ENCODE results near the gene RASSF5. TPM values are rescaled to one million over a fixed set of nuclear protein-coding genes. Genes with fewer than 3 reads are reported as not detected.

Gene RASSF5
- total RNA-seq, 1 experiment from 2014 or later: 27.2 TPM

DNA sequence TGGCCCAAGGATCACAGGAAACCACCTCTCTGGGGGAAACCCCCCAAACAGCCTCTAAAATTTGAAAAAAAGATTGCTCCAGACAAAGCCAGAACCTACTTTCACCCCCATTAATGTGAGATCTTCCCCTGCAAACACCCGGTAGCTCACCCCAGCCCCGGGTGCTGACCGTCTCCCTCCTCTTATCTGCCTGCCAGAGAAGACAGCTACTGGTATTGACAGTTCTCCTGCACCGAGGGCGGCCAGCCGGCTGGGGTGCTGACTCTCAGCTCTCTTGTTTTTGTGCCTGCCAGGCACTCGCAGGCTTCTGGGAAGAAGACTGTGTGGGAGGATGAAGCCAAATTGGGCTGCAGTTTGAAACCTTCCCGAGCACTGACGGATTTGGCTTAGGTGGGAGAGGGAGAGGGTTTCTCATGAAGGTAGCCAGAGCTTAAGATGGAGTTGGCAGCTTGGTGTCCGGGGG is 48.2 kb downstream of the RASSF5 start:
- Histone ChIP-seq H3K4me3 (ENCODE audit: low read length) (no peak overlapping the region), H3K27ac (ENCODE audit: low read length) (no peak overlapping the region), H3K9me3 (ENCODE audit: low read length) (no peaks in the 10 kb centered on the region), H3K27me3 (ENCODE audit: low read length) (no peaks in the 10 kb centered on the region), H3K4me2 (ENCODE audit: low read depth, low read length, poor library complexity, severe bottlenecking) (no peak overlapping the region), H2AFZ (ENCODE audit: low read length) (no peak overlapping the region), H3K9me2 (replicated peaks; ENCODE audit: insufficient read depth, low read length) (no peaks in the 10 kb centered on the region), H4K20me1 (ENCODE audit: insufficient read depth, low read depth, low read length) (no peaks in the 10 kb centered on the region), H3K36me3 (ENCODE audit: insufficient read depth, low read length) (no peaks in the 10 kb centered on the region), H3K9ac (ENCODE audit: low read length) (no peak overlapping the region), H3K4me1 (ENCODE audit: low read length) (peaks cover 35% of the 10 kb centered on the region), H3K79me2 (ENCODE audit: low read length) (peaks cover 31% of the 10 kb centered on the region)
- no peak for DNase-seq

GRCh38 chr1:206556047-206556749 is 48.9 kb downstream of the RASSF5 start:
- peaks cover 36% of the 10 kb centered on the region for H3K4me1 ChIP-seq (ENCODE audit: low read length)
- peak overlapping the region; percentile 86 for H3K4me2 ChIP-seq (ENCODE audit: low read depth, low read length, poor library complexity, severe bottlenecking)
- DNase-seq: no peak
- H3K36me3 ChIP-seq (ENCODE audit: insufficient read depth, low read length): 0 out of 2 replicates have a peak, but pooled peaks cover 4% of the 10 kb centered on the region
- H3K27ac ChIP-seq (ENCODE audit: low read length): no peak overlapping the region
- H3K4me3 ChIP-seq (ENCODE audit: low read length): peak overlapping the region; percentile 85
- peaks cover 38% of the 10 kb centered on the region for H3K79me2 ChIP-seq (ENCODE audit: low read length)
- H3K9ac ChIP-seq (ENCODE audit: low read length): peak overlapping the region; percentile 89
- no peaks in the 10 kb centered on the region for H4K20me1 ChIP-seq (ENCODE audit: insufficient read depth, low read depth, low read length)
- no peaks in the 10 kb centered on the region for H3K9me3 ChIP-seq (ENCODE audit: low read length)
- no peak overlapping the region for H2AFZ ChIP-seq (ENCODE audit: low read length)
- no peaks in the 10 kb centered on the region for H3K9me2 ChIP-seq (replicated peaks; ENCODE audit: insufficient read depth, low read length)
- H3K27me3 ChIP-seq (ENCODE audit: low read length): no peaks in the 10 kb centered on the region

DNA sequence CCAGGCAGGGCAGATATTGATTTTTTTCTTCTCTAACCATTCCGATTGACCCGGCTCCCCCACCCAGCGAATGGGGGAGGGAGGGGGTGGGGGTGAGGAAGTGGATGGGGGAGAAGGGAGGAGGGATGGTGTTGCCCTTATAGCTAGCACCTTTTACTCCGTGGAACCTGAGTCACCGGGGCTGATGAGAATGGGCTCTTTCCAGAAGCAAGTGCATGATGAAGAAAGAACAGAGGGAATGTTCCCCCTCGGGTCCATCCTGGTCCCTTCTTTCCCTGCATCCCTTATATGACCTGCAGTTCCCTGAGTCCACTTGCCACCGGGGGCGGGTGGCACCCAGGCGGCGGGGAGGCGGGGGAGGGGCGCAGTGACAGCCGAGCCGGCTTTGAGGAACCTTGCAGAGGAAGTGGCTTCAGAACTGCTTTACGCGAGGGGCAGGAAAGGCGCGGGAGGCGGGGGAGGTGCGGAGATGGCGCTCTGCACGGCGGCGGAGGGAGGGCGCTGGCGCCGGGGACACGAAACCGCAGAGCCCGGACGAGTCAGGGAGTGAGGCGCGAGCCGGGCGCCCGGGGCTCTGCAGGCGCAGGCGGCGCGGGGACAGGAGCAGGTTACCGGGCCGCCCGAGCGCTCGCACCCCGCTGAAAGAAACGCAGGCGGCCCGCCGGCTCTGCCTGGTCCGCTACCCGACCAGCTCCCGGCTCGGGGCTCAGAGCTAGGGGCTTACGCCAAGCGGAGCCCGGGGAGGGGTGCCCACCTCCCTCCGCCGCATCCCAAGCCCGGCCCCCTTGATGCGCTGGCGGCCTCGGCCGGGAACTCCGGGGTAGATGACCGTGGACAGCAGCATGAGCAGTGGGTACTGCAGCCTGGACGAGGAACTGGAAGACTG is 49.7 kb downstream of the RASSF5 start:
- peaks cover 36% of the 10 kb centered on the region for H3K4me1 ChIP-seq (ENCODE audit: low read length)
- H3K79me2 ChIP-seq (ENCODE audit: low read length): peaks cover 40% of the 10 kb centered on the region
- H4K20me1 ChIP-seq (ENCODE audit: insufficient read depth, low read depth, low read length): no peaks in the 10 kb centered on the region
- H3K9me3 ChIP-seq (ENCODE audit: low read length): no peaks in the 10 kb centered on the region
- no peaks in the 10 kb centered on the region for H3K27me3 ChIP-seq (ENCODE audit: low read length)
- H3K9me2 ChIP-seq (replicated peaks; ENCODE audit: insufficient read depth, low read length): no peaks in the 10 kb centered on the region
- DNase-seq: peak; percentile 94
- peak overlapping the region; percentile 89 for H3K9ac ChIP-seq (ENCODE audit: low read length)
- peak overlapping the region; percentile 55; the same call in 1 of the 2 replicates for H2AFZ ChIP-seq (ENCODE audit: low read length)
- peak overlapping the region; percentile 85 for H3K4me3 ChIP-seq (ENCODE audit: low read length)
- peak overlapping the region; percentile 86 for H3K4me2 ChIP-seq (ENCODE audit: low read depth, low read length, poor library complexity, severe bottlenecking)
- 0 out of 2 replicates have a peak, but pooled peaks cover 8% of the 10 kb centered on the region for H3K36me3 ChIP-seq (ENCODE audit: insufficient read depth, low read length)
- H3K27ac ChIP-seq (ENCODE audit: low read length): peak overlapping the region; percentile 74

DNA sequence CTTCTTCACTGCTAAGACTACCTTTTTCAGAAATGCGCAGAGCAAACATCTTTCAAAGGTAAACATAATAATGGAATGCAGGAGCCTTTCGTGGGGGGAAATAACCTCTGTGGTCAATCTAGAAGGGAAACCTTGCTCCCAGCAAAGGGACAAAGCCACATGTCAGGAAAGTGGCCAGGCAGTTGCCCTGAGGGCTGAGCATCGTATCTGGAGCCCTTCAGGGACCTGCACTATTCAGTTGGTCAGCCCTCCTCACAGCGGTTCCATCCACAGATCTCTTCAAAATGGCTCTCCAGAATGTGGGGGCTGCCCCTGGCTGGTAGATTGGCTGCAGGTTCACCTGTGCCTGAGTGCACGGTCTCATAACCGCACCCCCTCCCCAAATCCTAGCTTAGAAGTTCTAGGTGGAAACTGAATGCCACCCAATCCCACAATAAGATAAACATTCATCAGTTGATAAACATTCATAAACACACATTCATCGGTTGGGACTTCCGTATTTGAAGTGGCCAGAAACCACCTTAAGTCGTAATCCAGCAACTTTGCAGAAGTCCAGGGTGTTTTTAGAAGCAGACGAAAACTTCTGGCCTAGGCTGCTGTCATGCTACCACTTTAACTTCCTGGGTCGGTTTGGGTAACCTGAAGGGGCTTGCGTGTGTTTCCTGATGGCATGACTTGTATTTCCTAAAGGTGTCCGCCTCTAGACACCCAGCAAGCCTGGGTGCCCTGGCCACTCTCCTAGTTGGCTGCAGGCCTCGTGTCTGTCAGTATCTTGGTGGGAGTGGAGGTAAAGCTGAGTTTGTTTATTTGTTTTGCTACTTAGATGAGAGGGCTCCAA is 50.5 kb downstream of the RASSF5 start:
- Histone ChIP-seq H3K9ac (ENCODE audit: low read length) (peak overlapping the region; percentile 89), H3K79me2 (ENCODE audit: low read length) (peaks cover 43% of the 10 kb centered on the region), H3K36me3 (ENCODE audit: insufficient read depth, low read length) (peaks cover 12% of the 10 kb centered on the region; the same call in 1 of the 2 replicates), H4K20me1 (ENCODE audit: insufficient read depth, low read depth, low read length) (no peaks in the 10 kb centered on the region), H3K27me3 (ENCODE audit: low read length) (no peaks in the 10 kb centered on the region), H3K9me2 (replicated peaks; ENCODE audit: insufficient read depth, low read length) (no peaks in the 10 kb centered on the region), H3K27ac (ENCODE audit: low read length) (peak overlapping the region; percentile 74), H3K4me2 (ENCODE audit: low read depth, low read length, poor library complexity, severe bottlenecking) (peak overlapping the region; percentile 86), H2AFZ (ENCODE audit: low read length) (peak overlapping the region; percentile 55; the same call in 1 of the 2 replicates), H3K4me3 (ENCODE audit: low read length) (peak overlapping the region; percentile 85), H3K9me3 (ENCODE audit: low read length) (no peaks in the 10 kb centered on the region), H3K4me1 (ENCODE audit: low read length) (peaks cover 43% of the 10 kb centered on the region)
- peak; percentile 71 for DNase-seq

DNA sequence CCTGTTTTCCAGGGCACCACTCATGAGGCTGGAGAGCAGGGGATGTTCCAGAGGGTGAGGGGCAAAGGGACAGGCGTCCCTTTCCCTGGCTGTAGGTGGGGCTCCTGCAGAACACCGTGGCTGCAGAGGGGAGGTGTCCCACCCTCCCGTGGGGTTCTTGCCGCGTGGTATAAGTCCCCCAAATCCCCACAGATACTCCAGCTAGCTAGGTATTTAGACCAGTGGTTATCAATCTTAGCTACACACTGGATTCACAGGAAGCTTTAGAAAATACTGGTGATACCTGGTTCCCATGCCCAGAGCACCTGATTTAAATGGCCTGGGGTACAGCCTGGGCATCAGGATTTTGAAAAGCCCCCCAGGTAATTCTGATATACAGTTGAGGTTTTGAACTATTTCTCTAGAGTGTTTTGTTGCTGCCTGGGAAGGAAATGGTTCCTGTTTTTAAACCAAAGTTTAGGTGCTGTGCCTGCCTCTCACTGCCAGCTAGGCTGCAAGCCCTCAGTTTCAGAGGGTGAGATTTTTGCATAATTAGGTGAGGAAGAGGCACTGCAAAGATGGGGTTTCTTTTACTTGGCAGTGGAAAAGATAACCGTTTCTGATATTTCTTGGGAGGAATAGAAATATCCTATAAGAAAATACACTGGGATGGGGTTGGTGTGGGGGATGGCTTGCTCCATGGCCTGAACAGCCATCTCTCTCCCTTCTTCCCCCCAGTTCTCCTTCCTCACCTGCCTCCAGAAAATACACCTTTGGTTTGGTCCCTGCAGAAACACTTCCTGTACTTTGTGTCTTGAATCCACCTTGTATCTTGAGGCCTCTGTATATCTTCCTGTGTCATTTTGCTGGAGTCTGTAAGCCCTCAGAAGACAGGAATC is 51.7 kb downstream of the RASSF5 start:
- H3K27ac ChIP-seq (ENCODE audit: low read length): peak overlapping the region; percentile 74
- no peaks in the 10 kb centered on the region for H4K20me1 ChIP-seq (ENCODE audit: insufficient read depth, low read depth, low read length)
- peak overlapping the region; percentile 85 for H3K4me3 ChIP-seq (ENCODE audit: low read length)
- H3K9me2 ChIP-seq (replicated peaks; ENCODE audit: insufficient read depth, low read length): no peaks in the 10 kb centered on the region
- no peak overlapping the region for H2AFZ ChIP-seq (ENCODE audit: low read length)
- H3K4me1 ChIP-seq (ENCODE audit: low read length): peaks cover 52% of the 10 kb centered on the region
- no peaks in the 10 kb centered on the region for H3K9me3 ChIP-seq (ENCODE audit: low read length)
- H3K36me3 ChIP-seq (ENCODE audit: insufficient read depth, low read length): peaks cover 12% of the 10 kb centered on the region; the same call in 1 of the 2 replicates
- peak overlapping the region; percentile 89 for H3K9ac ChIP-seq (ENCODE audit: low read length)
- H3K27me3 ChIP-seq (ENCODE audit: low read length): no peaks in the 10 kb centered on the region
- H3K79me2 ChIP-seq (ENCODE audit: low read length): peaks cover 52% of the 10 kb centered on the region
- peak overlapping the region; percentile 86 for H3K4me2 ChIP-seq (ENCODE audit: low read depth, low read length, poor library complexity, severe bottlenecking)
- peak; percentile 70 for DNase-seq

GRCh38 chr1:206559672-206559995 is 52.3 kb downstream of the RASSF5 start:
- peaks cover 58% of the 10 kb centered on the region for H3K79me2 ChIP-seq (ENCODE audit: low read length)
- peak overlapping the region; percentile 85 for H3K4me3 ChIP-seq (ENCODE audit: low read length)
- H3K27me3 ChIP-seq (ENCODE audit: low read length): no peaks in the 10 kb centered on the region
- peak overlapping the region; percentile 86 for H3K4me2 ChIP-seq (ENCODE audit: low read depth, low read length, poor library complexity, severe bottlenecking)
- no peaks in the 10 kb centered on the region for H4K20me1 ChIP-seq (ENCODE audit: insufficient read depth, low read depth, low read length)
- H3K9me3 ChIP-seq (ENCODE audit: low read length): no peaks in the 10 kb centered on the region
- H3K4me1 ChIP-seq (ENCODE audit: low read length): peaks cover 52% of the 10 kb centered on the region
- H3K36me3 ChIP-seq (ENCODE audit: insufficient read depth, low read length): peaks cover 12% of the 10 kb centered on the region; the same call in 1 of the 2 replicates
- H3K9me2 ChIP-seq (replicated peaks; ENCODE audit: insufficient read depth, low read length): no peaks in the 10 kb centered on the region
- peak overlapping the region; percentile 89 for H3K9ac ChIP-seq (ENCODE audit: low read length)
- peak; percentile 47 for DNase-seq
- peak overlapping the region; percentile 74 for H3K27ac ChIP-seq (ENCODE audit: low read length)
- H2AFZ ChIP-seq (ENCODE audit: low read length): no peak overlapping the region

GRCh38 chr1:206560007-206560716 is 52.8 kb downstream of the RASSF5 start:
- H3K27me3 ChIP-seq (ENCODE audit: low read length): no peaks in the 10 kb centered on the region
- no peak for DNase-seq
- H2AFZ ChIP-seq (ENCODE audit: low read length): no peak overlapping the region
- H3K36me3 ChIP-seq (ENCODE audit: insufficient read depth, low read length): peaks cover 12% of the 10 kb centered on the region; the same call in 1 of the 2 replicates
- H3K79me2 ChIP-seq (ENCODE audit: low read length): peaks cover 63% of the 10 kb centered on the region
- H3K9ac ChIP-seq (ENCODE audit: low read length): peak overlapping the region; percentile 89
- H3K4me1 ChIP-seq (ENCODE audit: low read length): peaks cover 52% of the 10 kb centered on the region
- no peaks in the 10 kb centered on the region for H3K9me2 ChIP-seq (replicated peaks; ENCODE audit: insufficient read depth, low read length)
- H3K27ac ChIP-seq (ENCODE audit: low read length): peak overlapping the region; percentile 74
- peak overlapping the region; percentile 86 for H3K4me2 ChIP-seq (ENCODE audit: low read depth, low read length, poor library complexity, severe bottlenecking)
- H4K20me1 ChIP-seq (ENCODE audit: insufficient read depth, low read depth, low read length): no peaks in the 10 kb centered on the region
- H3K4me3 ChIP-seq (ENCODE audit: low read length): peak overlapping the region; percentile 85; the same call in 1 of the 2 replicates
- no peaks in the 10 kb centered on the region for H3K9me3 ChIP-seq (ENCODE audit: low read length)
